Superior temporal gyrus (tissue), 1 donor: ENCODE measurements around the gene SLC25A28.

Experiments used
- DNase-seq: peaks from one replicate; pipeline ENCODE4 v3.0.0-alpha.2; 2016; ENCODE audit errors: extremely low spot score

SLC25A28 gene

GRCh38 chr10:99590799-99591198 is 29.4 kb downstream of the SLC25A28 start:
- no peak for DNase-seq

GRCh38 chr10:99583687-99584086 is 36.6 kb downstream of the SLC25A28 start:
- DNase-seq: no peak

GRCh38 chr10:99582255-99582770 is 37.9 kb downstream of the SLC25A28 start:
- DNase-seq: no peak

GRCh38 chr10:99579971-99580370 is 40.3 kb downstream of the SLC25A28 start:
- no peak for DNase-seq

GRCh38 chr10:99573790-99574189 is 46.4 kb downstream of the SLC25A28 start:
- DNase-seq: no peak

- DNase-seq: no peak
Observed at GRCh38 chr10:99571816-99572215, 48.4 kb downstream of the SLC25A28 start.

GRCh38 chr10:99569961-99570360 is 50.3 kb downstream of the SLC25A28 start:
- DNase-seq: no peak

- DNase-seq: no peak
Observed at GRCh38 chr10:99569253-99569939, 50.8 kb downstream of the SLC25A28 start.

GRCh38 chr10:99565166-99565565 is 55.1 kb downstream of the SLC25A28 start:
- DNase-seq: peak; percentile 16

- no peak for DNase-seq
Observed at GRCh38 chr10:99564361-99564760, 55.9 kb downstream of the SLC25A28 start.

GRCh38 chr10:99562631-99563030 is 57.6 kb downstream of the SLC25A28 start:
- DNase-seq: no peak
